MM.1S (cell line): ENCODE results near the gene DBNL.

Experiments
- DNase-seq: peaks from one replicate; pipeline ENCODE4 v3.0.0-alpha.2; 2015
- H2AFZ ChIP-seq: fragments of 300-600 bp; sonication (generic); 2 replicates; pipeline ENCODE4 v1.6.0; 2016; ENCODE audit warnings: antibody characterized with exemption, low read length
- H3F3A ChIP-seq: fragments of 300-600 bp; sonication (generic); 2 replicates; pipeline ENCODE4 v1.6.1; 2016; ENCODE audit warnings: mild to moderate bottlenecking, antibody characterized with exemption, low read length, moderate library complexity, mixed read lengths; ENCODE audit not compliant: insufficient read depth
- H3K27ac ChIP-seq: fragments of 300-600 bp; sonication (generic); 2 replicates; pipeline ENCODE4 v1.5.1; 2016; ENCODE audit warnings: mild to moderate bottlenecking, low read length
- H3K27me3 ChIP-seq: fragments of 300-600 bp; sonication (generic); replicated peaks from 2 replicates; pipeline ENCODE4 v1.6.0; 2016; ENCODE audit warnings: low read length; ENCODE audit not compliant: insufficient read depth
- H3K36me3 ChIP-seq: fragments of 300-600 bp; sonication (generic); replicated peaks from 2 replicates; pipeline ENCODE4 v1.6.1; 2016; ENCODE audit warnings: mild to moderate bottlenecking, low read length, mixed read lengths; ENCODE audit not compliant: insufficient read depth
- H3K4me1 ChIP-seq: fragments of 300-600 bp; sonication (generic); 2 replicates; pipeline ENCODE4 v1.6.1; 2016; ENCODE audit warnings: low read length, mixed read lengths
- H3K4me2 ChIP-seq: fragments of 300-600 bp; sonication (generic); 2 replicates; pipeline ENCODE4 v1.6.0; 2016; ENCODE audit warnings: low read depth, low read length
- H3K4me3 ChIP-seq: fragments of 300-600 bp; sonication (generic); 2 replicates; pipeline ENCODE4 v1.5.1; 2016; ENCODE audit warnings: low read length, mixed read lengths
- H3K79me2 ChIP-seq: fragments of 300-600 bp; sonication (generic); 2 replicates; pipeline ENCODE4 v1.6.1; 2016; ENCODE audit warnings: mixed run types, low read length, mixed read lengths
- H3K9ac ChIP-seq: fragments of 300-600 bp; sonication (generic); 2 replicates; pipeline ENCODE4 v1.6.1; 2016; ENCODE audit warnings: low read length, mixed read lengths
- H3K9me2 ChIP-seq: fragments of 300-600 bp; sonication (generic); replicated peaks from 2 replicates; pipeline ENCODE4 v1.6.1; 2016; ENCODE audit warnings: mild to moderate bottlenecking, low read length, mixed read lengths; ENCODE audit not compliant: insufficient read depth
- H3K9me3 ChIP-seq: fragments of 300-600 bp; sonication (generic); replicated peaks from 2 replicates; pipeline ENCODE4 v1.6.1; 2016; ENCODE audit warnings: mild to moderate bottlenecking, low read length, mixed read lengths; ENCODE audit not compliant: insufficient read depth
- H4K20me1 ChIP-seq: fragments of 300-600 bp; sonication (generic); 2 replicates; pipeline ENCODE4 v1.6.1; 2016; ENCODE audit warnings: mild to moderate bottlenecking, low read length, moderate library complexity, mixed read lengths; ENCODE audit not compliant: insufficient read depth
- CTCF ChIP-seq: fragments of 300-600 bp; sonication (generic); IDR thresholded peaks from 2 replicates; pipeline ENCODE4 v1.5.1; 2016; ENCODE audit warnings: antibody characterized with exemption, low read length, mixed read lengths
- EZH2 ChIP-seq: fragments of 300-600 bp; sonication (generic); optimal IDR thresholded peaks from 2 replicates; pipeline ENCODE3; 2017; ENCODE audit warnings: low read depth, mild to moderate bottlenecking, antibody characterized with exemption, low read length, mixed read lengths
- EZH2phosphoT487 ChIP-seq: fragments of 300-600 bp; sonication (generic); IDR thresholded peaks from 2 replicates; pipeline ENCODE4 v1.6.1; 2018; ENCODE audit warnings: antibody characterized with exemption, low read length

The DBNL gene

GRCh38 chr7:44100458-44101302 lies 56.2 kb downstream of the DBNL start:
- H3K4me2 ChIP-seq = no peak overlapping the region
- no peak for TF ChIP-seq EZH2
- TF ChIP-seq CTCF = no peak
- no peak for TF ChIP-seq EZH2phosphoT487
- no peak overlapping the region for H3K27ac ChIP-seq
- no peaks in the 10 kb centered on the region for H4K20me1 ChIP-seq
- H3K79me2 ChIP-seq = no peaks in the 10 kb centered on the region
- H3K9me3 ChIP-seq = no peaks in the 10 kb centered on the region
- peaks cover 12% of the 10 kb centered on the region for H3K27me3 ChIP-seq
- H3K9me2 ChIP-seq = no peaks in the 10 kb centered on the region
- no peak overlapping the region for H3K4me3 ChIP-seq
- H3F3A ChIP-seq = peaks cover 11% of the 10 kb centered on the region
- H3K36me3 ChIP-seq = no peaks in the 10 kb centered on the region
- H3K9ac ChIP-seq = no peak overlapping the region
- peaks cover 23% of the 10 kb centered on the region for H3K4me1 ChIP-seq
- no peak for DNase-seq
- H2AFZ ChIP-seq = no peak overlapping the region

- H2AFZ ChIP-seq = no peak overlapping the region
- no peak for DNase-seq
- no peak overlapping the region for H3K9ac ChIP-seq
- no peak for TF ChIP-seq EZH2phosphoT487
- no peak for TF ChIP-seq EZH2
- TF ChIP-seq CTCF = no peak
- peaks cover 11% of the 10 kb centered on the region for H3F3A ChIP-seq
- H3K9me3 ChIP-seq = no peaks in the 10 kb centered on the region
- H3K36me3 ChIP-seq = no peaks in the 10 kb centered on the region
- H3K4me2 ChIP-seq = no peak overlapping the region
- peaks cover 21% of the 10 kb centered on the region for H3K4me1 ChIP-seq
- no peaks in the 10 kb centered on the region for H4K20me1 ChIP-seq
- no peaks in the 10 kb centered on the region for H3K79me2 ChIP-seq
- no peaks in the 10 kb centered on the region for H3K9me2 ChIP-seq
- no peak overlapping the region for H3K27ac ChIP-seq
- H3K4me3 ChIP-seq = no peak overlapping the region
- H3K27me3 ChIP-seq = peaks cover 14% of the 10 kb centered on the region
Measured at GRCh38 chr7:44101303-44101965, 56.9 kb downstream of the DBNL start.

GRCh38 chr7:44101966-44102845 lies 57.7 kb downstream of the DBNL start:
- Histone ChIP-seq H3K9me3 (no peaks in the 10 kb centered on the region), H3K9me2 (no peaks in the 10 kb centered on the region), H4K20me1 (no peaks in the 10 kb centered on the region), H3K9ac (no peak overlapping the region), H3K79me2 (no peaks in the 10 kb centered on the region), H3K27ac (no peak overlapping the region), H3F3A (peaks cover 10% of the 10 kb centered on the region), H3K4me3 (no peak overlapping the region), H3K4me2 (no peak overlapping the region), H3K4me1 (peaks cover 13% of the 10 kb centered on the region), H2AFZ (no peak overlapping the region), H3K27me3 (peaks cover 14% of the 10 kb centered on the region), H3K36me3 (no peaks in the 10 kb centered on the region)
- TF ChIP-seq EZH2phosphoT487 (no peak), CTCF (no peak), EZH2 (no peak)
- DNase-seq = no peak
